Measurements from ENCODE around the gene JARID2. TPM values are rescaled to one million over a fixed set of nuclear protein-coding genes. Genes with fewer than 3 reads are reported as not detected.

The JARID2 gene
- total and polyA plus RNA-seq, 2 of the 8 experiments (the other 6 are each of a cell fraction or from before 2014, with no cell fraction given), result 60.1 to 239 TPM

DNA sequence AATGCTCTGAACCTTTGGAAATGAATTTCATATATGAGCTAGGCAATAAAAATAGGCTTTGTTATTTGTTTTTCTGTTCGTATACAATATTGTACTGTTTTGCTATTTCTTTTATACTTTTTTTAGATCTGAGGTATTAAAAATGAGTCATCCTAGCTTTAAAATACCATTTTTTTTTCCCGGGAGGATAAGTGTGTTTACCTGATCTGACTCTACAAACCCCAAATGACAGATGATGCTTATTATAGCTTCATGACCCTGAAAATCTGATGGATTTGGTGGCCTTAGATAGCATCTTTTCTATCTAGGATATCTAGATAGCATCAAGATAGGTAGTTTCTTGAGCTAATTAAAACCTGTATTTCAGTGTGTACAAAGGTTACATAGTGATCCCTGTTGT is 210.6 kb downstream of the JARID2 start:
- no peaks in the 10 kb centered on the region for H3K27me3 ChIP-seq (replicated peaks in 1 of 4; ENCODE audit: control insufficient read depth in 3 of 4, extremely low read depth in 1 of 4, insufficient read depth in 3 of 4, low read length in 3 of 4)
- H2BK20ac ChIP-seq (ENCODE audit: low read length), result no peak overlapping the region
- H3K9me3 ChIP-seq (ENCODE audit: insufficient read depth in 2 of 2, low read depth in 1 of 2, low read length in 1 of 2), result no peaks in the 10 kb centered on the region
- POLR2A ChIA-PET (ENCODE audit: partially characterized antibody), result no interaction called here
- H3K79me2 ChIP-seq (ENCODE audit: control insufficient read depth in 1 of 2, insufficient read depth in 2 of 2, low read length in 2 of 2), result peaks cover 10 to 99% of the 10 kb centered on the region in 2 experiments; a peak in 3 of 4 replicates
- peaks cover 0 to 38% (median 16%) of the 10 kb centered on the region in 4 experiments; a peak in 6 of 8 replicates for H3K36me3 ChIP-seq (ENCODE audit: control insufficient read depth in 2 of 4, insufficient read depth in 4 of 4, low read length in 3 of 4)
- H4K5ac ChIP-seq (ENCODE audit: insufficient read length, low read depth, low read length), result no peak overlapping the region
- no peak overlapping the region for H2BK15ac ChIP-seq (ENCODE audit: low read length)
- no peak overlapping the region for H2AFZ ChIP-seq (ENCODE audit: low read length)
- H2BK12ac ChIP-seq (ENCODE audit: low read depth, low read length), result no peak overlapping the region
- no peak overlapping the region for H3K27ac ChIP-seq (ENCODE audit: low read depth, low read length)
- H2BK5ac ChIP-seq (ENCODE audit: low read depth, low read length), result no peak overlapping the region
- no peak overlapping the region for H3K56ac ChIP-seq (replicated peaks; ENCODE audit: insufficient read length, low read depth, low read length)
- H3K79me1 ChIP-seq (ENCODE audit: low read depth, low read length), result peaks cover 8% of the 10 kb centered on the region; the same call in 1 of the 2 replicates
- H3K9ac ChIP-seq (replicated peaks in 1 of 4; ENCODE audit: extremely low read depth in 1 of 4, low read depth in 3 of 4, low read length in 3 of 4), result no peak overlapping the region
- H4K20me1 ChIP-seq (replicated peaks in 1 of 2; ENCODE audit: control insufficient read depth in 1 of 2, insufficient read depth in 2 of 2, low read length in 2 of 2), result peaks cover 40 to 59% of the 10 kb centered on the region in 2 experiments
- H2AK5ac ChIP-seq (ENCODE audit: low read depth, low read length), result no peak overlapping the region
- CTCF ChIA-PET (ENCODE audit: partially characterized antibody), result interaction anchor here (0.6 to 1.6 kb wide), 2 partner anchors 15 to 216 kb away, joined by 3 to 13 read pairs; no protein-coding TSS in a partner anchor
- H4K8ac ChIP-seq (ENCODE audit: extremely low read depth, insufficient read depth, low read length), result no peak overlapping the region
- no peak overlapping the region for H3K4me3 ChIP-seq (ENCODE audit: extremely low read depth in 1 of 4, insufficient read depth in 2 of 4, low read depth in 3 of 4, low read length in 4 of 4)
- DNase-seq (ENCODE audit: low read depth in 1 of 2, low spot score in 2 of 2) (no peak), FAIRE-seq (no peak)
- H3K4ac ChIP-seq (replicated peaks; ENCODE audit: insufficient read length, low read depth, low read length), result no peak overlapping the region
- 85% methylated on average over 2 of the region's 2 CpGs; no CpG with 5 or more reads in 1 of the 2 experiments for WGBS, 2 experiments (ENCODE audit: extremely low coverage in 1 of 2, insufficient coverage in 1 of 2, insufficient read length in 1 of 2, insufficient replicate concordance in 2 of 2, low coverage in 1 of 2, low lambda C conversion rate in 2 of 2, missing lambda C conversion rate in 1 of 2)
- H3K23me2 ChIP-seq (ENCODE audit: low read depth, low read length), result no peaks in the 10 kb centered on the region; the same call in 1 of the 2 replicates
- H3K4me1 ChIP-seq (replicated peaks in 1 of 4; ENCODE audit: control insufficient read depth in 3 of 4, insufficient read depth in 4 of 4, low read length in 3 of 4), result peaks cover 3 to 34% (median 14%) of the 10 kb centered on the region in 4 experiments; a peak in 6 of 7 replicates
- H3K18ac ChIP-seq (ENCODE audit: extremely low read depth, low read length), result no peak overlapping the region
- H3K4me2 ChIP-seq (ENCODE audit: insufficient read depth in 1 of 2, low read depth in 2 of 2, low read length in 2 of 2), result no peak overlapping the region
- no peak overlapping the region for H4K91ac ChIP-seq (replicated peaks; ENCODE audit: insufficient read length, low read length)
- H3K14ac ChIP-seq (ENCODE audit: insufficient read length), result no peak overlapping the region
- H2BK120ac ChIP-seq (replicated peaks; ENCODE audit: low read depth, low read length), result no peak overlapping the region
- no peak overlapping the region for H3K23ac ChIP-seq (ENCODE audit: insufficient read length)
- TF ChIP-seq CHD1 (IDR thresholded peaks at IDR 0.05; ENCODE audit: low read depth, low read length) (no peak), SIX5 (IDR thresholded peaks at IDR 0.05; ENCODE audit: low read depth, low read length) (no peak), POLR2AphosphoS5 (IDR thresholded peaks at IDR 0.05; ENCODE audit: low read depth, low read length) (no peak), TEAD4 (IDR thresholded peaks at IDR 0.05; ENCODE audit: low read depth, low read length) (no peak), FOSL1 (IDR thresholded peaks at IDR 0.05; ENCODE audit: insufficient read depth, low read depth, low read length) (no peak), ZNF274 (IDR thresholded peaks at IDR 0.05; ENCODE audit: borderline replicate concordance, extremely low read depth, low read length) (no peak), KDM4A (IDR thresholded peaks at IDR 0.05; ENCODE audit: low read depth, low read length, severe bottlenecking) (no peak), GABPA (IDR thresholded peaks at IDR 0.05; ENCODE audit: borderline replicate concordance, insufficient read depth, low read length) (no peak), BCL11A (IDR thresholded peaks at IDR 0.05; ENCODE audit: low read depth in 2 of 2, low read length in 2 of 2) (no peak), CBX8 (IDR thresholded peaks at IDR 0.05; ENCODE audit: borderline replicate concordance, low read depth, low read length) (no peak), SRF (IDR thresholded peaks at IDR 0.05; ENCODE audit: low read depth, low read length) (no peak), RBBP5 (IDR thresholded peaks at IDR 0.05; ENCODE audit: borderline replicate concordance, low read depth, low read length) (no peak), ASH2L (IDR thresholded peaks at IDR 0.05; ENCODE audit: low read length) (no peak), SP2 (IDR thresholded peaks at IDR 0.05; ENCODE audit: low read length) (no peak), SIN3A (conservative IDR thresholded peaks at IDR 0.05 in 1 of 2, IDR thresholded peaks at IDR 0.05 in 1 of 2; ENCODE audit: low read depth in 1 of 2, low read length in 2 of 2) (no peak)
